ENCODE results near the gene SEMA6D. TPM values are rescaled to one million over a fixed set of nuclear protein-coding genes. Genes with fewer than 3 reads are reported as not detected.

Gene SEMA6D
- total and polyA plus RNA-seq, 8 donors = 4.7 to 14.1 (median 6.3) TPM

- Histone ChIP-seq H3K9me3 (no peaks in the 10 kb centered on the region), H3K4me1 (no peaks in the 10 kb centered on the region), H3K27me3 (no peaks in the 10 kb centered on the region), H3K4me3 (no peak overlapping the region), H3K27ac (no peak overlapping the region), H3K36me3 (no peaks in the 10 kb centered on the region)
- FAIRE-seq = no peak
- WGBS, 2 donors = 51 to 54% methylated on average over 3 of the region's 3 CpGs
- peak in 1 of 4 donors; percentile 30 for ATAC-seq
- DNase-seq = peak in 1 of 6 donors; percentile 29
- no peak for TF ChIP-seq CTCF (IDR thresholded peaks at IDR 0.05)
- intact Hi-C loops (cut with DNase I) = no loop called here
Measured at GRCh38 chr15:47794252-47794914, 77.1 kb downstream of the SEMA6D start.

- TF ChIP-seq CTCF (IDR thresholded peaks at IDR 0.05) = no peak
- Histone ChIP-seq H3K36me3 (no peaks in the 10 kb centered on the region), H3K27me3 (no peaks in the 10 kb centered on the region), H3K27ac (no peak overlapping the region), H3K9me3 (no peaks in the 10 kb centered on the region), H3K4me1 (no peaks in the 10 kb centered on the region), H3K4me3 (no peak overlapping the region)
- ATAC-seq = no peak
- no peak for DNase-seq
- intact Hi-C loops (cut with DNase I) = no loop called here
- 92 to 93% methylated on average over 3 of the region's 3 CpGs for WGBS, 2 donors
- no peak for FAIRE-seq
Measured at GRCh38 chr15:47795864-47796263, 78.6 kb downstream of the SEMA6D start.

- DNase-seq (no peak), FAIRE-seq (no peak)
Measured at GRCh38 chr15:47796339-47796738, 79.0 kb downstream of the SEMA6D start.

GRCh38 chr15:47796830-47797229, 79.5 kb downstream of the SEMA6D start:
- DNase-seq (no peak), ATAC-seq (no peak), FAIRE-seq (no peak)
- no peaks in the 10 kb centered on the region for H3K36me3 ChIP-seq
- H3K27me3 ChIP-seq = no peaks in the 10 kb centered on the region
- no peaks in the 10 kb centered on the region for H3K9me3 ChIP-seq
- intact Hi-C loops (cut with DNase I) = no loop called here
- TF ChIP-seq CTCF (IDR thresholded peaks at IDR 0.05) = no peak
- no peak overlapping the region for H3K27ac ChIP-seq
- 90 to 94% methylated on average over 3 of the region's 3 CpGs for WGBS, 2 donors
- no peak overlapping the region for H3K4me3 ChIP-seq
- no peaks in the 10 kb centered on the region for H3K4me1 ChIP-seq

More at GRCh38 chr15:47796339-47796738, 79.0 kb downstream of the SEMA6D start:
- no peaks in the 10 kb centered on the region for H3K27me3 ChIP-seq
- H3K9me3 ChIP-seq = no peaks in the 10 kb centered on the region
- WGBS, 2 donors = 74 to 77% methylated on average over 3 of the region's 3 CpGs
- intact Hi-C loops (cut with DNase I) = no loop called here
- H3K36me3 ChIP-seq = no peaks in the 10 kb centered on the region
- no peaks in the 10 kb centered on the region for H3K4me1 ChIP-seq
- H3K4me3 ChIP-seq = no peak overlapping the region
- TF ChIP-seq CTCF (IDR thresholded peaks at IDR 0.05) = no peak
- no peak overlapping the region for H3K27ac ChIP-seq
- no peak for ATAC-seq

GRCh38 chr15:47801522-47801921, 84.2 kb downstream of the SEMA6D start:
- Histone ChIP-seq H3K27me3 (no peaks in the 10 kb centered on the region), H3K4me3 (no peak overlapping the region), H3K27ac (no peak overlapping the region), H3K36me3 (no peaks in the 10 kb centered on the region), H3K9me3 (no peaks in the 10 kb centered on the region), H3K4me1 (no peaks in the 10 kb centered on the region)
- 91 to 94% methylated on average over 3 of the region's 3 CpGs for WGBS, 2 donors
- no peak for FAIRE-seq
- no peak for ATAC-seq
- DNase-seq = no peak
- intact Hi-C loops (cut with DNase I) = no loop called here
- TF ChIP-seq CTCF (IDR thresholded peaks at IDR 0.05) = no peak
